Lower leg skin (tissue), 3 donors: ENCODE data around the gene AKT3.

Experiments used
- POLR2A ChIP-seq, 2 donors: fragments of 450-650 bp; IDR thresholded peaks; one replicate each; pipeline ENCODE4 v1.6.1; 2016 to 2017; ENCODE audit warnings: antibody characterized with exemption in 2 of 2, mild to moderate bottlenecking in 1 of 2, moderate library complexity in 1 of 2
- TF ChIP-seq, protein P1 (sequence below), 3 donors: fragments of 450-650 bp; IDR thresholded peaks; one replicate each; pipeline ENCODE4 v1.5.1; 2016; ENCODE audit warnings: antibody characterized with exemption in 3 of 3, mild to moderate bottlenecking in 3 of 3, moderate library complexity in 2 of 3

DNA sequence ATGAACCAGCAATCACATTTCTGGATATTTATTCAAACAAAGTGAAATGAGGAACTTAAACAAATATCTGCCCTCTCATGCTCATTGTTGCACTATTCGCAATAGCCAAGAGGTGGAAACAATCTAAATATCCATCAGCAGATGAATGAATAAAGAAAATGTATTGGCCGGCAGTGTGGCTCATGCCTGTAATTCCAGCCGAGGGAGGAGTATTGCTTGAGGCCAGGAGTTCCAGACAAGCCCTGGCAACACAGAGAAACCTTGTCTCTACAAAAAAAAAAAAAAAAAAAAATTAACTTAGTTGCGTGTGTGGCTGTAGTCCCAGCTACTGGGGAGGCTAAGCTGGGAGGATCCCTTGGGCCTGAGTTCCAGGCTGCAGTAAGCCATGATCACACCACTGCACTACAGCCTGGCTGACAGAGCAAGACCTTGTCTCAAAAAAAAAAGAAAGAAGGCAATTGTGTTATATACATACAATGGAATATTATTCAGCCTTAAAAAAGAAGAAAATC is 191.4 kb downstream of the AKT3 start:
- TF ChIP-seq, protein P1, sequence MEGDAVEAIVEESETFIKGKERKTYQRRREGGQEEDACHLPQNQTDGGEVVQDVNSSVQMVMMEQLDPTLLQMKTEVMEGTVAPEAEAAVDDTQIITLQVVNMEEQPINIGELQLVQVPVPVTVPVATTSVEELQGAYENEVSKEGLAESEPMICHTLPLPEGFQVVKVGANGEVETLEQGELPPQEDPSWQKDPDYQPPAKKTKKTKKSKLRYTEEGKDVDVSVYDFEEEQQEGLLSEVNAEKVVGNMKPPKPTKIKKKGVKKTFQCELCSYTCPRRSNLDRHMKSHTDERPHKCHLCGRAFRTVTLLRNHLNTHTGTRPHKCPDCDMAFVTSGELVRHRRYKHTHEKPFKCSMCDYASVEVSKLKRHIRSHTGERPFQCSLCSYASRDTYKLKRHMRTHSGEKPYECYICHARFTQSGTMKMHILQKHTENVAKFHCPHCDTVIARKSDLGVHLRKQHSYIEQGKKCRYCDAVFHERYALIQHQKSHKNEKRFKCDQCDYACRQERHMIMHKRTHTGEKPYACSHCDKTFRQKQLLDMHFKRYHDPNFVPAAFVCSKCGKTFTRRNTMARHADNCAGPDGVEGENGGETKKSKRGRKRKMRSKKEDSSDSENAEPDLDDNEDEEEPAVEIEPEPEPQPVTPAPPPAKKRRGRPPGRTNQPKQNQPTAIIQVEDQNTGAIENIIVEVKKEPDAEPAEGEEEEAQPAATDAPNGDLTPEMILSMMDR (IDR thresholded peaks at IDR 0.05): no peak
- no peak for TF ChIP-seq POLR2A (IDR thresholded peaks at IDR 0.05)
